Activated T-cell treated with anti-CD3 and anti-CD28 coated beads for 1 hour (primary cell): ENCODE data around the gene TRAF1.

Experiments
- DNase-seq: peaks from one replicate; pipeline ENCODE4 v3.0.0-alpha.2; 2020; ENCODE audit warnings: low read depth

TRAF1 gene

GRCh38 chr9:120910643-120911042 lies 16.0 kb downstream of the TRAF1 start:
- DNase-seq, result no peak

GRCh38 chr9:120909904-120910303 lies 16.7 kb downstream of the TRAF1 start:
- peak; percentile 53 for DNase-seq

GRCh38 chr9:120905315-120906164 lies 21.1 kb downstream of the TRAF1 start:
- DNase-seq, result peak; percentile 28

- DNase-seq, result peak; percentile 17
These were observed 21.7 kb downstream of the TRAF1 start for GRCh38 chr9:120904978-120905301.

- peak; percentile 57 for DNase-seq
These were observed 22.3 kb downstream of the TRAF1 start for GRCh38 chr9:120904061-120904977.

GRCh38 chr9:120902569-120903535 lies 23.7 kb downstream of the TRAF1 start:
- no peak for DNase-seq

GRCh38 chr9:120901755-120902568 lies 24.6 kb downstream of the TRAF1 start:
- no peak for DNase-seq

- peak; percentile 14 for DNase-seq
These were observed 25.8 kb downstream of the TRAF1 start for GRCh38 chr9:120900824-120901223.

GRCh38 chr9:120899490-120900068 lies 27.0 kb downstream of the TRAF1 start:
- peak; percentile 14 for DNase-seq

- DNase-seq, result no peak
These were observed 28.2 kb downstream of the TRAF1 start for GRCh38 chr9:120898396-120898795.

- no peak for DNase-seq
These were observed 30.6 kb downstream of the TRAF1 start for GRCh38 chr9:120895951-120896350.

- peak; percentile 36 for DNase-seq
These were observed 32.1 kb downstream of the TRAF1 start for GRCh38 chr9:120894321-120895148.

- no peak for DNase-seq
These were observed 32.8 kb downstream of the TRAF1 start for GRCh38 chr9:120893611-120894307.

- peak; percentile 48 for DNase-seq
These were observed 33.6 kb downstream of the TRAF1 start for GRCh38 chr9:120892748-120893610.

GRCh38 chr9:120891884-120892747 lies 34.5 kb downstream of the TRAF1 start:
- no peak for DNase-seq

GRCh38 chr9:120891245-120891883 lies 35.2 kb downstream of the TRAF1 start:
- DNase-seq, result no peak
